DMS79 (cell line): ENCODE results near the gene TMEM187.

Experiments
- DNase-seq: peaks from one replicate; lab custom pipeline; 2025; lab: John Stamatoyannopoulos, UW

Gene TMEM187

DNA sequence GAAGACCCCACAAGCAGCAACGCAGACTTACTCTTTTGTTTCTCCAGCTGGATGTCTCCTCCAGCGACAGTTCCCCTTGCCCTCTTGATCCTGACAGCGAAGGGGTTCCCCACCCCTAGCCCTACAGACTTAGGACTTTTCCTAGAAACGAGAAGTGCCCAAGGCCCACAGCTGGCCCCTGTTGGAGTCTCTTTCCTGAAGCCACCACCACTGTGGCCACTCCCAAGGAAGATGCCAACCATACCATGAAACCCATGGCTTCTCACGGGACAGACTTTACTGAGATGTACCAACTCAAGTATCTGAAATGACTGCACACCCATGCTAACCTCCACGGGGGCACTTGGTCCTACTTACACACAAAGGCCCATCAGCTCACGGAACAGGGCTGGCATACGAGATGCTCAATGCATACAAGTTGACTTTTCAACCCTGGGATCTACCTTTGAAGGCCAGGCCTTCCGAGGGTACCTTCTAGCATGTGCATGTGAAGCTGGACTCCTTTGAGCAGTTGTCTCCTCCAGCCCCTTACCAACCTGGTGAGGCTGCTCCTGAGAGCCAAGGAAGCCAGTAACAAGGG is 48.1 kb downstream of the TMEM187 start:
- no peak for DNase-seq

- DNase-seq = no peak
Measured at GRCh38 chrX:154021131-154021611, 48.6 kb downstream of the TMEM187 start.

DNA sequence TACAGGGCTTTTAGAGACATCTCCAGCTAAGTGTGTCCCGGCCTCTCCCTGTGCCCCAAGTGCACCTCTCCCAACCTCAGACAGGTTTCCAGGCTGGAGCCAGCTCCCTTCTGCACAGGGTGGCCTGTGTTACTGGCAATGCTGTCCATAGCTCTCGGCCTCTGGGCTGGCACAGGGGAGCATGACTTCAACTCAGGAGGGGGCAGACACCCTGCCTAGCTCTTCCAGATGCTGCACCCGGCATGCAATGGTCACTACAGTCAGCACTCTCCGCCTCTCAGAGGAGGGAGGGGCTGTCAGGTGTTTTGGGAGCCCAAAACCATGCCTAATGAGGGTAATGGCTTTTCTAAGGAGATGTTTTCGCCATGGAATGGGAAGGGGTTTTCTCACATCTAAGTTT is 49.6 kb downstream of the TMEM187 start:
- DNase-seq = no peak

GRCh38 chrX:154023276-154024000 is 50.9 kb downstream of the TMEM187 start:
- DNase-seq = no peak

DNA sequence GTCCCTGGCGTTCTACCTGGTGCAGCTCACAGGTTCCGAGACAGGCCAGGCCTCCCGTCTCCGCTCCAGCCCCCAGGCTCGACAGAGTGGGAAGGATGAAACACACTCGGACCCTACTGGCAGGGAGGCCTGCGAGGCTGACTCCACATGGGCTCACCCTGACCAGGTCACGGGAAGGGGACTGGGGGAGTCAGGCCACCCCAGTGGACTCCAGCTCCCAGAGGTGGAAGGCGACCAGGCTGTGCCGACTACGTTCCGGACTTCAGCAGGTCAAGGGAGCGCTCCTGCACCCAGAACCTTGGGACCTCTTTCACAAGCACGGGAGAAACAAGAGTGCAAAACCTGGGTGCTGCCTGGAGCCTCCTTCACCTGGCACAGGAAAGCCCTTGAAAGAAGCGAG is 51.7 kb downstream of the TMEM187 start:
- no peak for DNase-seq

DNA sequence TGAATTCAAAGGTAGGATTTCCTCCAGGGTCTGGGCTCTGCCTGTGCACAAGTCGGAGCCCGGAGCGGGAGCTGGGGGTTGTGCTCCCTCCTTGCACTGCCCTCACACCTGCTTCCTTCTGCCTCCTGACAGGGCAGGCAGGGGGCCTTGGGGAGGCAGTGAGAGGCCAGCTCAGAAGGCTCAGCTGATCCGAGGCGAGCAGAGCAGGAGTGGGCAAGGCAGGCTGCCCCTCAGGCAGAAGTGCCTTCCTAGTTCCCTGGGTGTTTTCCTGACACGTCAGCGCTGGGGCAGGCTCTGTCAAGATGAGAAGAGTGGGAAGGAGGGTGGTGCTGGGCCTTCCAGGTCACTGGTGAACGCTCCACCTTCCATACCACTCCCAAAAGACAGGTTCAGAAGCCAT is 52.7 kb downstream of the TMEM187 start:
- no peak for DNase-seq

DNA sequence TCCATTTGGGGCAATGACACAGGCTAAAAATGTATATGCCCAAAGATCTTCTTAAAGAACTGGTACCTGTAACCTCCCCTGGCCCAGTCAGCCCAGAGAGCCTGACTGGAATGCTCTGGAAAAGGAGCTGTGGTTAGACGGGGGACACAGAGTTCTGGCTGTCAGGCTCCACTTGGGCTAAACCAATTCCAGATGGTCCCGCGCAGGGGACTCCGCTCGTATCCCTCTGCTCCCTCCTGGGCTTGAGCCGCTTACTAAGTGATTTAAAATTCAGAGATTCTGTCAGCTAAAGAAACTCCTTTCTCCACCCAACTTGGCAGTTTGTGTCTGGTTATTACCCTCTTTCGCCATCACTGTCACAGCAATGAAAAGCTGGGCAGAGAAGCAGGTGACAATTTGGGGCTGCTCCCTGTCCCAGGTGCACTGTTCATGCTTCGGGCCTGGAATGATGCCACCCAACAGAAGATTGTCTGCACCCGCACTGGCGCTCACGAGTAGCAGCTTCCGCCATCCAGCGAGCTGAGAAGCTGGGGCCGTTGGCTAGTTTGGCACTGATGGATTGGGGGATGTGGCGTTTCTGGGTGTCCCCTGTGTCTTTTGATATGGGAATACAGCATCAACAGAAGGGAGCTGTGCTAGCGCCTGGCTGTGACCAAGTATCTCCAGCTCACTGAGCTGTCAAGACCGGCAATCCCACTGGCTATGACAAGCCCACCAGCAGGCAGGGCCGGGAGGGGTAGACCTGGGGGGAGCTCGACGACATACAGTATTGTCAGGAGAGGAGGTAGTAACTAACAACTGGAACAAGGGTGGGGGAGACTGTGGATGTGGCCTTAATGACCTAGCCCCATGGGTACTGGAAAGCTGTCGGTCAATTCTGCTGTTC is 53.8 kb downstream of the TMEM187 start:
- DNase-seq = no peak

DNA sequence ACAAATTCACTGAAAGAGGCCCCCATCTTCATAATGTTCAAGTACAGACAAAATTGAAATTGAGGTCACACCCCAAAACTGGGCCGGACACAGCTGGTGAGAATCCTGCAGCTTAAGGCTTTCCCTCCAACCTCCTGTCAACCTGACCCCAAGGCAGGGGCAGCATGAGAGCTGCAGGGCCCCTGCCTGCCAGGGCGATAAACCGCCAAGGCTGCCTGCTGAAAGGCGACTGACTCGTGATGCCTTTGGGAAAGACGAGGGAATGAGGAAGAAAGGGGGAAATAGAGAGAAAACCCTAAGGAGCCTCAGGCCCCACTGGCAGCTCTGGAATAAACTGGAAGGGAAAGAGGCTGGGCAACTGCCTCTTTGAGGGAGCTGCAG is 54.5 kb downstream of the TMEM187 start:
- no peak for DNase-seq

- DNase-seq = no peak
Measured at GRCh38 chrX:154027986-154028385, 55.4 kb downstream of the TMEM187 start.

DNA sequence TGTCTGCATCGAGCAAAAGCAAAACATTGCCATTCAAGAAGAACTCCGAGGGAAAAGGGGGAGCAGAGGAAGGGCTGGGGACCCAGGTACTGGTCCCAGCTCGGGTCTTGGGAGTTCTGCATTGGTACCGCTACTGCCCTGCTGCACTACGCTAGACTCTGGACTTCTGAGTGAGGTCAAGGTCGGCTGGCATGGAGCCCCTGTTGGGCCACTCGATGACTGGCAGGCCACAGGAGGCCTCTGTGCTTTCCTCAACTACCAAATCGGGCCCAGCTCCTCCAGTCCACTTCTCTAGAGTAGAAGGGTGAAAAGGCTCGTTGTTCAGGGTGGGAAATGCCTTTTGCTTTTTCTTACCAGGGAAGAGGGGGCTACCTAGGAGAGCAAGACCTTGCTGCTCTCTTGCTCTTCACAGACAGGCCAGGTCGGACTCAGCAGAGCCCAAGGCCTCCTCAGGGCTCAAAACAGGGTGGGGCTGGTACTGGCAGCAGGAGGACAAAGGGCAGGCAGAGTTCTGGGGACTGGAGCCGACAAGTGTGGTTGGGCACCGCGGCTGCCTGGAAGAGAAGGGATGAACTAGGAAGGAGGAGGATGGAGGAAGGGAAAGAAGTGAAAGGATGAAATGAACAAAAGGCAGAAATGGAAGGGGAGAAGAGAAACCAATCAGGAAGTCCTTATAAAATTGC is 56.1 kb downstream of the TMEM187 start:
- DNase-seq = no peak

DNA sequence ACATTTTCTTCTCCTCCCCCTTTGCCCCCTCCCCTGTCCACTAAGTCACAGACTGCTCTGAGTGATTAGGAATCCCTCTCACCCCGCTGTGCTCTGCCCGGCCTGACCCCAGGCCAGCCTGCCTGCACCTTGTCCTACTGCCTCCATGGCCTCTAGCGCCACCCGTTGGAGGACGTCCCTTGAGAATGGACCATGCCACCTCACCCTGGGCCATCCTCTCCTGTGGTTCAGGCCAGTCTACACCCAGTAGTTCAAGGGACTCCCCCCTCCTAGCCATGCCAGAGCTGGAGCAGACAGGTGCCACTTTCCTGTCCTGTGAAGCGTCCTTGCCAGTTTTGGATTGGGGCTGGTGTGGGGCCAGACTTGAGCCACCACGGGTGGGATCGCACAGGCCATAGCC is 56.9 kb downstream of the TMEM187 start:
- DNase-seq = no peak

GRCh38 chrX:154030266-154030665 is 57.7 kb downstream of the TMEM187 start:
- no peak for DNase-seq

DNA sequence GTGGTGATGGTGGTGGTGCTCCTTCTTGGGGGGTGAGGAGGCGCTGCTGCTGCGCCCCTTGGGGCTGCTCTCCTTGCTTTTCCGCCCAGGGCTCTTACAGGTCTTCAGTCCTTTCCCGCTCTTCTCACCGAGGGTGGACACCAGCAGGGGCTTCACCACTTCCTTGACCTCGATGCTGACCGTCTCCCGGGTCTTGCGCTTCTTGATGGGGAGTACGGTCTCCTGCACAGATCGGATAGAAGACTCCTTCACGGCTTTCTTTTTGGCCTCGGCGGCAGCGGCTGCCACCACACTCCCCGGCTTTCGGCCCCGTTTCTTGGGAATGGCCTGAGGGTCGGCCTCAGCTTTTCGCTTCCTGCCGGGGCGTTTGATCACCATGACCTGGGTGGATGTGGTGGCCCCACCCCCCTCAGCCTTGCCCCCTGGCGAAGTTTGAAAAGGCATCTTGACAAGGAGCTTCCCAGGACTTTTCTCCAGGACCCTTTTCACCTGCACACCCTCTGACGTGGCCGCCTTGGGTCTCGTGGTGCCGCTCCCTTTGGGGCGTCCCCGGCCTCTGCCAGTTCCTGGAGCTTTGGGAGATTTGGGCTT is 58.3 kb downstream of the TMEM187 start:
- DNase-seq = no peak

DNA sequence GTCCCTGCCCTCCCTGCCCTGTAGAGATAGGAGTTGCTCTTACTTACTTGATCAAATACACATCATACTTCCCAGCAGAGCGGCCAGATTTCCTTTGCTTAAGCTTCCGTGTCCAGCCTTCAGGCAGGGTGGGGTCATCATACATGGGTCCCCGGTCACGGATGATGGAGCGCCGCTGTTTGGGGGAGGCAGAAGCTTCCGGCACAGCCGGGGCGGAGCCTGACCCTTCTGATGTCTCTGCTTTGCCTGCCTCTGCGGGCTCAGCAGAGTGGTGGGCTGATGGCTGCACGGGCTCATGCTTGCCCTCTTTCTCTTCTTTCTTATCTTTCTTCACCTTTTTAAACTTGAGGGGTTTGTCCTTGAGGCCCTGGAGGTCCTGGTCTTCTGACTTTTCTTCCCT is 59.6 kb downstream of the TMEM187 start:
- DNase-seq = no peak

GRCh38 chrX:154032653-154033052 is 60.1 kb downstream of the TMEM187 start:
- no peak for DNase-seq
